Testis (tissue), 3 donors: ENCODE measurements around the gene TTC33. TPM values are rescaled to one million over a fixed set of nuclear protein-coding genes. Genes with fewer than 3 reads are reported as not detected.

Experiments
- DNase-seq: peaks from one replicate; pipeline ENCODE4 v3.0.0-alpha.2; 2019
- H3K27ac ChIP-seq, 2 donors: fragments of 200-600 bp; sonication (generic); one replicate each; pipeline ENCODE4 v1.5.1; 2019
- H3K27me3 ChIP-seq: fragments of 200-600 bp; sonication (generic); one replicate; pipeline ENCODE4 v1.5.1; 2019
- H3K36me3 ChIP-seq: fragments of 200-600 bp; sonication (generic); one replicate; pipeline ENCODE4 v1.5.1; 2017; ENCODE audit warnings: low read depth; ENCODE audit errors: missing control alignments
- H3K4me1 ChIP-seq: fragments of 200-600 bp; sonication (generic); one replicate; pipeline ENCODE4 v1.5.1; 2019
- H3K4me3 ChIP-seq, 2 donors: fragments of 200-600 bp; sonication (generic); one replicate each; pipeline ENCODE4 v1.5.1; 2017 to 2019
- H3K9me3 ChIP-seq: fragments of 200-600 bp; sonication (generic); one replicate; pipeline ENCODE4 v1.5.1; 2017
- CTCF ChIP-seq, 3 experiments: fragments of 450-650 bp in 2 of 3; fragments of 200-600 bp in 1 of 3; sonication (generic) in 1 of 3; IDR thresholded peaks; one replicate each; pipeline ENCODE4 v1.5.1; 2016 to 2019; ENCODE audit warnings: antibody characterized with exemption in 3 of 3, mild to moderate bottlenecking in 2 of 3, moderate library complexity in 1 of 3
- POLR2A ChIP-seq: fragments of 450-650 bp; IDR thresholded peaks from one replicate; pipeline ENCODE4 v1.6.1; 2017; ENCODE audit warnings: antibody characterized with exemption, mild to moderate bottlenecking, moderate library complexity
- WGBS, 2 donors: methylation state at CpG; one replicate each; pipeline ENCODE4 v1.1.5; 2018; 5-methylcytosine and 5-hydroxymethylcytosine counted together
- intact Hi-C: fragments of 100-400 bp; cut with DNase I; formaldehyde crosslinking; loops from one replicate; pipeline ENCODE4 v1.15.1; 2023; ENCODE audit warnings: low total_unique reads
- polyA plus RNA-seq: library from polyadenylated mRNA; stranded (reverse); fragments of 350-450 nt; fragmentation: Illumina TruSeq; extraction: RNeasy Lipid Tissue Mini Kit (QIAGEN cat#74804); gene quantifications from one replicate; pipeline ENCODE4 v1.2.3, GENCODE V29; 2014; ENCODE audit warnings: low read depth, low replicate concordance; ENCODE audit not compliant: insufficient read depth
- small RNA-seq, 2 donors: library from RNA; depleted of rRNA; stranded (forward); fragments of <200 nt; gene quantifications; one replicate each; pipeline ENCODE3, GENCODE V24; 2016
- total RNA-seq, 2 donors: library from RNA; depleted of rRNA; stranded (reverse); fragments of >200 nt; gene quantifications; one replicate each; pipeline ENCODE4 v1.2.3, GENCODE V29; 2016

The TTC33 gene
- total and polyA plus RNA-seq, 3 donors from 2014 or later: 14.7 to 16.5 (median 15.2) TPM

GRCh38 chr5:40475561-40475960 lies 280.2 kb downstream of the TTC33 start:
- H3K27ac ChIP-seq: no peak overlapping the region
- no peaks in the 10 kb centered on the region for H3K27me3 ChIP-seq
- no peaks in the 10 kb centered on the region for H3K36me3 ChIP-seq
- TF ChIP-seq POLR2A: no peak
- TF ChIP-seq CTCF (IDR thresholded peaks at IDR 0.05): no peak
- H3K9me3 ChIP-seq: no peaks in the 10 kb centered on the region
- no peak for DNase-seq
- 76 to 89% methylated on average over 3 of the region's 3 CpGs for WGBS, 2 donors
- no peaks in the 10 kb centered on the region for H3K4me1 ChIP-seq
- no peak overlapping the region for H3K4me3 ChIP-seq
- intact Hi-C loops: no loop called here

GRCh38 chr5:40474250-40474649 lies 281.5 kb downstream of the TTC33 start:
- no peak overlapping the region for H3K4me3 ChIP-seq
- WGBS, 2 donors: 90 to 100% methylated on average over 1 to 2 of the region's 2 CpGs
- TF ChIP-seq CTCF (IDR thresholded peaks at IDR 0.05) (no peak), POLR2A (no peak)
- no peaks in the 10 kb centered on the region for H3K27me3 ChIP-seq
- no peak for DNase-seq
- no peaks in the 10 kb centered on the region for H3K9me3 ChIP-seq
- no peak overlapping the region for H3K27ac ChIP-seq
- intact Hi-C loops: no loop called here
- H3K4me1 ChIP-seq: no peaks in the 10 kb centered on the region
- H3K36me3 ChIP-seq: no peaks in the 10 kb centered on the region

GRCh38 chr5:40465416-40465815 lies 290.3 kb downstream of the TTC33 start:
- no peaks in the 10 kb centered on the region for H3K4me1 ChIP-seq
- no peak for TF ChIP-seq CTCF (IDR thresholded peaks at IDR 0.05)
- TF ChIP-seq POLR2A: no peak
- intact Hi-C loops: no loop called here
- H3K27me3 ChIP-seq: no peaks in the 10 kb centered on the region
- DNase-seq: no peak
- H3K27ac ChIP-seq: no peak overlapping the region
- WGBS, 2 donors: 54 to 63% methylated on average over 1 of the region's 1 CpG
- no peak overlapping the region for H3K4me3 ChIP-seq
- H3K36me3 ChIP-seq: no peaks in the 10 kb centered on the region
- no peaks in the 10 kb centered on the region for H3K9me3 ChIP-seq

- Histone ChIP-seq H3K4me3 (no peak overlapping the region), H3K4me1 (no peaks in the 10 kb centered on the region), H3K27ac (no peak overlapping the region), H3K36me3 (no peaks in the 10 kb centered on the region), H3K27me3 (no peaks in the 10 kb centered on the region), H3K9me3 (no peaks in the 10 kb centered on the region)
- no peak for DNase-seq
- intact Hi-C loops: no loop called here
- 77 to 81% methylated on average over 4 of the region's 4 CpGs for WGBS, 2 donors
- no peak for TF ChIP-seq POLR2A
- TF ChIP-seq CTCF (IDR thresholded peaks at IDR 0.05): no peak
Observed at GRCh38 chr5:40464511-40464910, 291.2 kb downstream of the TTC33 start.

Small RNA genes lying within 50 kb of the gene (small RNA-seq; reads per million reads assigned to genes)
- gene RF00092 (0 reads per million in 2 donors), gene RF00191 (0 reads per million in 2 donors)

Other genes with a start within 250 kb of the TTC33 start
- gene PTGER4, start 76.0 kb downstream of the TTC33 start, total RNA-seq: 10 to 100 TPM; 10.1 to 10.4 TPM
- 8.7 TPM for gene PTGER4, start 76.0 kb downstream of the TTC33 start, polyA plus RNA-seq
- gene PRKAA1, start 42.4 kb upstream of the TTC33 start, total RNA-seq: 10 to 100 TPM; 81.7 to 92.8 TPM
- 144 TPM for gene PRKAA1, start 42.4 kb upstream of the TTC33 start, polyA plus RNA-seq
- gene RPL37, start 79.3 kb upstream of the TTC33 start, total RNA-seq: 100 to 1,000 TPM in 1 of 2 donors, 10 to 100 TPM in 1; 99.1 to 174 TPM
- 1,089 TPM for gene RPL37, start 79.3 kb upstream of the TTC33 start, polyA plus RNA-seq
- gene CARD6, start 85.4 kb upstream of the TTC33 start, total RNA-seq: 1 to 10 TPM; 3.1 to 4.8 TPM
- 3.0 TPM for gene CARD6, start 85.4 kb upstream of the TTC33 start, polyA plus RNA-seq
- 100 to 1,000 TPM; 147 to 165 TPM for gene C7, start 153.5 kb upstream of the TTC33 start, total RNA-seq
- 330 TPM for gene C7, start 153.5 kb upstream of the TTC33 start, polyA plus RNA-seq